Ovary (tissue), 3 donors: ENCODE data around the gene ENTPD2.

Experiments
- EP300 ChIP-seq: sonication (generic); formaldehyde crosslinking; IDR thresholded peaks from one replicate; pipeline ENCODE4 v1.6.1; 2017; ENCODE audit warnings: antibody characterized with exemption
- POLR2A ChIP-seq: fragments of 450-650 bp; IDR thresholded peaks from one replicate; pipeline ENCODE4 v1.6.1; 2017; ENCODE audit warnings: antibody characterized with exemption, mild to moderate bottlenecking, moderate library complexity
- TF ChIP-seq, protein P1 (sequence below), 3 donors: fragments of 450-650 bp in 2 of 3; fragments of 200-600 bp in 1 of 3; IDR thresholded peaks; one replicate each; pipeline versions ENCODE4 v1.5.1 to v1.8.0; 2016 to 2022; ENCODE audit warnings: antibody characterized with exemption in 3 of 3, mild to moderate bottlenecking in 1 of 3
- donor health status: DM: no; HTN: no; CAD: no.

DNA sequence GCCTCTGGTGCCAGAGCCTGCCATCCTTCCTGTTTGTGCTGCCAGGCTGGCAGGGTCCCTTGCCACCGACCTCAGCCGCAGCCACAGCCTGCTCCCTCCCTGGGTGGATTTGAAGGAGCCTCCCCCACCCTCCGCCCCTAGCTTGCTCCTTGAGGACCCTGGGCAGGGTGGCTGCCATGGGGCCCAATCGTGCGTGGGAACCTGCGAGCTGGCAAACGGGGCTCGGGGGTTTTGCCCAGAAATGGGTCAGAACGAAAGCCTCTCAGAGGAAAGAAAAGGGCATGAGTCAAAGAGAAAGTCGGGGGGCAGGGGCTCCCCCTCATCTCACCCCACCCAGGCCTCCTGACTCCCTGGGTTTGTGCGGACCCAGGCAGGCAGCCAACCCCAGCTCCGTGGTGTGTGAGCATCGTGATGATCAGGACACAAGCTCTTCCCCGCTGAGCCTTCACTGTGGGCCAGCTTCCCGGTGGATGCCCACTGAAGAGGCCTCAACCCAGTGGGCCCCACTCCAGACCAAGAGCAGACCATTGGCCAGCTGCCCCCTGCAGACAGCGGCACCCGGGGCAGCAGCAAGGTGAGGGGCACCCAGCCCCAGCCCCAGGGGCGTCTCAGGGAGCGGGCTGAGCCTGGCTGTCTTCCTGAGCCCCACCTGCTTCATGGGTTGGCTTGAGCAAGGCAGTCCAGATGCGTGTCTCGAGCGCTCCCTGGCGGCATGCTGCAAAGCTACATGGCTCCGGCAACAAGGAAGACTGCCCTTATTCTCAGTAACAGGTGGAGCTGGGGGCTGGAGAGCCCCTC lies 19.0 kb downstream of the ENTPD2 start:
- TF ChIP-seq, protein P1, sequence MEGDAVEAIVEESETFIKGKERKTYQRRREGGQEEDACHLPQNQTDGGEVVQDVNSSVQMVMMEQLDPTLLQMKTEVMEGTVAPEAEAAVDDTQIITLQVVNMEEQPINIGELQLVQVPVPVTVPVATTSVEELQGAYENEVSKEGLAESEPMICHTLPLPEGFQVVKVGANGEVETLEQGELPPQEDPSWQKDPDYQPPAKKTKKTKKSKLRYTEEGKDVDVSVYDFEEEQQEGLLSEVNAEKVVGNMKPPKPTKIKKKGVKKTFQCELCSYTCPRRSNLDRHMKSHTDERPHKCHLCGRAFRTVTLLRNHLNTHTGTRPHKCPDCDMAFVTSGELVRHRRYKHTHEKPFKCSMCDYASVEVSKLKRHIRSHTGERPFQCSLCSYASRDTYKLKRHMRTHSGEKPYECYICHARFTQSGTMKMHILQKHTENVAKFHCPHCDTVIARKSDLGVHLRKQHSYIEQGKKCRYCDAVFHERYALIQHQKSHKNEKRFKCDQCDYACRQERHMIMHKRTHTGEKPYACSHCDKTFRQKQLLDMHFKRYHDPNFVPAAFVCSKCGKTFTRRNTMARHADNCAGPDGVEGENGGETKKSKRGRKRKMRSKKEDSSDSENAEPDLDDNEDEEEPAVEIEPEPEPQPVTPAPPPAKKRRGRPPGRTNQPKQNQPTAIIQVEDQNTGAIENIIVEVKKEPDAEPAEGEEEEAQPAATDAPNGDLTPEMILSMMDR (IDR thresholded peaks at IDR 0.05) = peak; percentile 90 to 91 (median 90)
- peak; percentile 16 for TF ChIP-seq POLR2A
- TF ChIP-seq EP300 = no peak
